Measurements from ENCODE around the gene IP6K1.

IP6K1 gene

DNA sequence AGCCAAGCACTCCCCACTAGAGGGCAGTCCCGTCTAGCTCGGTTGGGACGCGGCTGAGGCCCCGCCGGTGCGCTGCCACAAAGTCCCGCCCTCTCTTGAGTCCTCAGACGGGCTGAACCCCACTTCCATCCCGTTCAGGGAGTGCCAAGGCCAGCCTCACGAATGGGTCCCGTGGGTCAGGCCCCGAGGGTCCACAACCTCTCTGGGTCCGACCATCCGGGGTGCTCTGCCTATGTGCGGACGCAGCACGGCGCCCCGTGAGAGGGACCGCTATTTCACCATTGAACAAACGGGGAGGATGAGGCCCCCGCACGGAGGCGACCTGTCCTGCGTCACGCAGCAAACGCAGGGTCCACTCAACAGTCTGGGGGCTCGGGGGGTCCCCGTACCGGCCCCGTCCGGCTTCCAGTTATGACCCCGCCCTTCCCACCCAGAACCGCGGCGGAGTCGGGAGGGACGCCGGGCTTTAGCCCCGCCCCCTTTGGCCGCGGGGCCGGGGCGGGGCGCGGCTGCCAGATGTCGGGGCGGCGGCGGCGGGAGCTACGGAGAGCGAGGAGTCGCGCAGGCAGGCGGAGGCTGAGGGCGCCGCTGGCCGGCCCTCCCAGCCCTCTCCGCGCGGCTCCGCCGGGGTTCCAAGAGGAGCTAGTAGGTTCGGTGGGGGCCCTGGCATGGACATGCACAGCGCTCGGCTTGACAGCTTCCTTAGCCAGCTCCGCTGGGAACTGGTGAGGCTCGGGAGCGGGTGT, 16.6 kb upstream of the IP6K1 start, which contains the start of gene INKA1:
Gene INKA1 (plus strand): TSS at position 543 of the 746 bp plus-strand sequence. CDS start 132 bp downstream, at position 675.
- TF ChIP-seq GATA3 (IDR thresholded peaks at IDR 0.05; ENCODE audit: low read depth, low read length): no peak
- no peak for TF ChIP-seq GATA2 (IDR thresholded peaks at IDR 0.05; ENCODE audit: low read depth, low read length)

DNA sequence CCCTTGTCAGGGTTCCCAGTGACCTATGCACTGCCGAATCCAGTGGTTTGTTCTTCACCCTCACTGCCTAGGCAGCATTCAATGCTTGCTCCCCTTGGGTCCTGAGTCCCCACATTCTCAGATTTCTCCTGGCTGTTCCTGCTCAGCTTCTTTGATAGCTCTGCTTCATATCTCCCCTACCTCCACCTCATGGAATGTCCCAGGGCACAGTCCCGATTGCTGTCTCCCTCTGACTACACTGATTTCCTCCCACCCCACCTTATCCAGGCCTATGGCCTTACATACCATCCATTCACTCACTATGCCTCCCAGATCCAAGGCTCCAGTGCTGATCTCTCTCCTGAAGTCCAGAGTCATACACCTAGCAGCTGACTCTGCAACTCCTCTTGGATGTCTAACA, 14.8 kb upstream of the IP6K1 start:
- TF ChIP-seq GATA2 (IDR thresholded peaks at IDR 0.05; ENCODE audit: low read depth, low read length) (no peak), GATA3 (IDR thresholded peaks at IDR 0.05; ENCODE audit: low read depth, low read length) (no peak)

DNA sequence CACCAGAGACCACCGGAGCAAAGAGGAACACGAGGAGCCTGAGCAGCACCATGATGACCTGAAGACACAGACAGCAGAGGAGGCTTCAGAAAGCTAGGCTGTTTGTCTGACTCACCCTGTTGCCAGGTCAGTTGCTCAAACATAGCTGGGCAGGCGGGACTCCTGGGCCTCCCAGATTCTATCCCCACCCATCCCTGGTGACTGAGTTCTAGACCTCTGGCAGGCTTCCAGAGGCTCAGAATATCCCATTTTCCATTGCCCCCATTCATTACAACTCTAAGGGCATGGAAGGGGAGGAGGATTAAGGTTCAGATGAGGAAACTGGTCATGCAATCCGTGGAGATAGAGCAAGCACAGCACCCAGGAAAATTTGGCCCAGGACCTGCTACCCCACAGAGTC, 13.4 kb upstream of the IP6K1 start, which contains the start of gene CDHR4:
Gene CDHR4 (minus strand): TSS at position 113 of the 400 bp plus-strand sequence. CDS start 61 bp downstream, at position 52.
- TF ChIP-seq GATA2 (IDR thresholded peaks at IDR 0.05; ENCODE audit: low read depth, low read length) (no peak), GATA3 (IDR thresholded peaks at IDR 0.05; ENCODE audit: low read depth, low read length) (no peak)

DNA sequence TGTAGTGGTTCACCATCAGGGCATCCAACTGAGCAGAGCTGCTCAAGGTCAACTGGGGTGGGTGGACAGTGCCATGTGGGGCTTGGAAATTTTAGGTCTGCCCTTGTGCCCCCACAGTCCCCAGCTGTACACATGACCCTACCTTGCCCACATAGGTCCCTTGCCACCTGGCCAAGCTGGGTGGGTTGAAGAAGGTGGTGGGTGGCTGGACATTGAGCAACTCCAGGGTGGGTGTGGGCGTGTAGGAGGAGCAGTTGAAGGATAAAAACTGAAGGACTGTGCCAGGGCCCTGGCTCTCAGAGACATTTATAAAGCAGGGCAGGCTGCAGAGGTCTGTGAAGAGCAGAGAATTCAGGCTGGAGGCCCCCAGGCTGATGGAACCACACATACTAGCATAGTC, 12.8 kb upstream of the IP6K1 start:
- TF ChIP-seq GATA2 (IDR thresholded peaks at IDR 0.05; ENCODE audit: low read depth, low read length): no peak
- no peak for TF ChIP-seq GATA3 (IDR thresholded peaks at IDR 0.05; ENCODE audit: low read depth, low read length)

DNA sequence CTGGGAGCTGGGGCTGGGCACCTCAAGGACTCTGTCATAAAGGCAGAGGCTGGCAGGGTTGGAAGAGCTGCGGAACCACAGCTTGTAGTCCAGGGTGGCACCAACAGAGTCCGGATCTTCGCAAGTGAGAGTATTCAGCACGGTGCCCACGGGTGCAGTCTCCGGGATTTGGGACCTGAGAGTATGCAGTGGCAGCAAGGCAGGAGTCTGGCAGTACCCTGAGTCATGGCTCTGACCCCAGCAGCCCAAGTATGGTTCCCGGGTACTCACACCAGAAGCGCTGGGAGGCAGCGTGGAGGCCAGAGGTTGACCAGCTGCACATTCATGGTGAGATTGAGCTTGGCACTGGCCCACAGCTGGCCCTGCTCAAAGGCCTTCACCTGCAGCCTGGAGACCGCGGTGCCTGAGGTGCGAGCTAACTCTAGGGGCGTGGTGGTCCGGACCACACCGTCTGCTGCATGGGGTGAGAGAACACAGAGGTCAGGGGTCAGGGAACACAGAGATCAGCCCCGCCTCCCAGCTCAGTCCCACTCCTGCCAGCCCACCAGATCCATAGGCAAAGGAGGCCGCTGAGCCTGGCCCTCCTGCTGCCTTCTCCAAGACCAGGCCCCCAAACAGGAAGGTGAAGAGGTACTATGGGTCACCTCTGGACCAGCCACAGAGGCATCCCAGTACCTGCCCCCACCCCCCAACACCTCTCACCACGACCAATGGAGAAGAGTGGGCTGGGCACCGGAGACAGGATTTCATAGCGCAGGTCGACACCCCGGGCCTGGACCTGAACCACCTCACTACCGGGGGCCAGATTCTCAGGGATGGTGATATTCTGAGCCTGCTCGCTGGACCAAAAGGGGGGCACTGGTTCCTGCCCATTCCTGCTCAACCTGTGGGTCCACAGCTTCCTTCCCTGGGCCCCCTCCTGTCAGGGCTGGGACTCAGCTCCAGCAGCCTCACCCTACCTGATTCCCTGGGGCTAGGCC, 8.9 kb upstream of the IP6K1 start:
- TF ChIP-seq GATA3 (IDR thresholded peaks at IDR 0.05; ENCODE audit: low read depth, low read length): no peak
- TF ChIP-seq GATA2 (IDR thresholded peaks at IDR 0.05; ENCODE audit: low read depth, low read length): no peak

DNA sequence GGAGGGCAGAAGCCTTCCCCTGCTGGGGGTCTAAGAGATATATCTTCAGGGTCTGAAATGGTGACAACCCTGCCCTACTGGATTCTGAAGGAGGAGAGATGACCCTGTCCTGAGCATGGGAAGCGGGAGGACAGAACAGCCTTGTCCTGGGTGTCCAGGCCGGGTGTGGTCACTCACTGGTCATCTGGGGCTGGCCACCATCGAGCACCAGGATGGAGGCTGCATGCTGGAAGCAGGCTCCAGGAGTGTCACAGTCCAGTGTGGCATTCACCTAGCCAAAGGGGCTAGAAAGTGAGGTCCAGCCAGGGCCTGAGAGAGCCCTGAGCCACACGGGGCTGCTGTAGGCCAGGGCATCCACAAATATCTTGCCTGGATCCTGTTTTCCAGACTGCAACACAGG, 8.1 kb upstream of the IP6K1 start:
- TF ChIP-seq GATA3 (IDR thresholded peaks at IDR 0.05; ENCODE audit: low read depth, low read length) (no peak), GATA2 (IDR thresholded peaks at IDR 0.05; ENCODE audit: low read depth, low read length) (no peak)

DNA sequence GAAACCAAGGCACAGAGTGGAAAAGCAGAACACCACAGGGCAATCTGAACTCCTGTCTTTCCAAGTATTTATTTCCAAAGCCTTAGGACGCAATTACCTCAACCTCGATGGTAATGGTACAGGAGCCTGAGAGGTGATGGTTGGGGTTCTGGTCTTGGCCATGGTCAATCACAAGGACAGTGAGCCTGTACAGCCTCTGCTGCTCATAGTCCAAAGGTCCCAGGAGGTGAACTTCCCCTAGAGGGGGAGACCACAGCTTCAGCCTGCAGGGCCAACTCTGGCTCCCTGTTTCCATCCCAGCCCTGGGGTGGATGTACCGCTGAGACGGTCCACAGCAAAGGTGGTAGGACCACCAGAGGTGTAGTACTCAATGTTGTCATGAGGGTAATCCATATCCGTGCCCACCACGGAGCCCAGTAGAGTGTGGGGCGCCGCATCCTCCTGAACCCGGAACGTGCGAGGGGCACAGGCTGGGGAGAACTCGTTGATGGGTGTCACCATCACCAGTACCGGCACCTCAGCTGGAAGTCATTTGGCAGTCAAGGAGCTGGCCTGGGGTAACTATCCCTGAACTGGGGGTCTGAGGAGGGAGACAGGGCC, 7.2 kb upstream of the IP6K1 start:
- TF ChIP-seq GATA3 (IDR thresholded peaks at IDR 0.05; ENCODE audit: low read depth, low read length): no peak
- TF ChIP-seq GATA2 (IDR thresholded peaks at IDR 0.05; ENCODE audit: low read depth, low read length): no peak

DNA sequence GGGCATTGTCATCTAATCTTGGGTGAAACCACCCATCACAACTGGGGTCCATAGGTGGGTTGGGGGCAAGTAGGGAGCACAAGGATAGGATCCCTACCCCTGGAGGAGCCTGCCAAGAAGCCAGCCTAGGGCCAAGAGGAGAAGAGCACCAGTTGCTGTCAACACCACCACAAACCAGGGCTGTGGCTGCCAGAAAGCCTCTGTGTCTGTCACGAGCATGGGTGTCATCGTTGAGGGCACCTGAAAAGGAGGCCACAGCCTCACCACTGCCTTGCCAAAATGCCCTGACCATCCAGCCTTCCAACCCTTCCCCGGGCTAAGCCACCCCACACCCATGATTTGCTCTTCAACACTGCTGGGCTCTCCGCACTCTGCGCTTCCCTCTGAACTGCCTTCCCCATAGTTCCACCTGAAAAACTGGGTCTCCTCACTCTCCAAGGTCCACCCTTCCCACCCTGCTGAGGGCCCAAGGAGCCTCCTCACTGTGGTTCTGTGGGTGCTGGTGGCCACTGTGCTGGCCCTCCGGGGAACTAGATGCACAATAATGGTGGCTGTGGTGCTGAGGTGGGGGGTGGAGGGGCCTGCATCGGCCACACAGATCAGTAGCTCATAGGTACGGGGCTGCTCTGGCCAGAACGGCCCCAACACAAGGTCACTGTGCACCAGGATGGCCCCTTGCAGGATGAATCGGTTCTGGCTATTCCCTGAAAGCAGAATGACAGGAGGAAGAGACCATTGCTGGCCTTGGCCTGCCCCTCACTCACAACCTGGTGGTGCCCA, 6.2 kb upstream of the IP6K1 start:
- TF ChIP-seq GATA3 (IDR thresholded peaks at IDR 0.05; ENCODE audit: low read depth, low read length) (no peak), GATA2 (IDR thresholded peaks at IDR 0.05; ENCODE audit: low read depth, low read length) (no peak)

DNA sequence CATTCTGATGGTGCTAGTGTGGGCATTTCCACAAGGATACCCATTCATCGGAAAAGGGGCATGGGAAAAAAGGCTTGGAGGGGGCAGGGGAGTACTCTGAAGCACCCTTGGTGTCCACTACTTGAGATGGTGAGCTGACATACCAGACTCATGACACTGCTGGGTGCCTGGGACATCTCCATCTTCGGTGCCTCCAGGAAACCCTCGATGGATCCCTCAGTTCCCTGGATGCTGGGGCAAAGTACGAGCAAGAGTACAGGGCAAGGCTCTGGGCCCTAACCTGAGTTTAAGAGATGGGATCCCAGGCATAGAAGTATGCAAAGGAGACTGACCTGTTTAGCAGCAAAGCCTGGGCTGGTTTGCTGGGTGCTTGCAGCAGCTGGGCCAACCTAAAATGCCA, 5.2 kb upstream of the IP6K1 start:
- no peak for TF ChIP-seq GATA3 (IDR thresholded peaks at IDR 0.05; ENCODE audit: low read depth, low read length)

DNA sequence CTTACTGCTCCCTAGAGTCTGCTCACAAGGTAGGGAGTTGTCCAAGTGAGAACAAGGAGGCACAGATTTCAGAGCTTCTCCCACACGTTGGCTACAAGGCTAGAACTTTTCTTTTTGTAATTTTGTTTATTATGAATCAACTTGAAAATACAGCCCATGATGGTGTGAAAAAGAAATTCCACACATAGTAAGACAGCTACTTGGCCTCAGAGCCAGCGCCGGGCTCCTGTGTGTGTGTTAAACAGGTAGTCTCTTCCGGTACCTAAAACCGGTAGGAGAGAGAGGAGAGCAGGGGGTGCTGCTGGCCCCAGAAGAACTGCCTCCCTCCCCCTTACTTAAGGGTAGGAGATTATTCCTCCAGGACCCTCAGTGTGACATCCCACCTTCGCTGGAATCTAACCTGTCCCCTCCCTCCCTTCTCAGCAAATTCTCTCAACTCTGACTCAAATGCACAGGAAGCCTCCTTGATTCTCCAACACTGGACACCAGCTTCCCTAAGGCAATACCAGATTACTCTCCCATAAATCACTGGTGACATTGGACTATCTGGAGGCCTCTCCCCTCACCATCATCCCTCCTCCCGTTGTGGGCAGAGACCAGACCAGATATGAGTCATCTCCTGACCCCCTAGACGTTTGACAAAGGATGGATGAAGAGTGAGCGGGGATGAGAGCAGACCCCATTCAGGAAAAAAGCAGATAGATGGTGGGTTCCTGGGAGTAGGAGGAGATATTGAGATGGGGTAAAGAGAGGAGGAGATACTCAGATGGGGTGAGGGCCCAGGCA, 4.5 kb upstream of the IP6K1 start:
- TF ChIP-seq GATA2 (IDR thresholded peaks at IDR 0.05; ENCODE audit: low read depth, low read length): no peak
- no peak for TF ChIP-seq GATA3 (IDR thresholded peaks at IDR 0.05; ENCODE audit: low read depth, low read length)

DNA sequence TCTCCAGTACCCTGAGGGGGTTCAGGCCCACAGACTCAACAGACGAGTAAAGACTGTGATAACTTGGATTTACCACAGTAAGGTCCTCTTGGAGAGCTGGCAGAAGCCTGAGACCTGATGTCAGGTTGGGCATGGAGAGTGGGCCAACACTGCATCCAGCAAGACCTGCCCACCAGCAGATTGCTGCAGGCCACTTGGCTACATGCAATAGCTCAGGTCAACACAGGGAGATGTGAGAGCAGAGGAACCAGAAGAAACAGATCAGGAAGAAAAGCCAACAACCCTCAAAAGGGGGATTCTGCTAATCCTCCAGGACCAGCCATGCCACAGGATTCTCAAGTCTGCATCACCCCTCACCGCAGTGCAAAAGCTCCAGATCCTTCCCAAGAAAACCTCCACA, 1.7 kb upstream of the IP6K1 start:
- no peak for TF ChIP-seq GATA3 (IDR thresholded peaks at IDR 0.05; ENCODE audit: low read depth, low read length)
- TF ChIP-seq GATA2 (IDR thresholded peaks at IDR 0.05; ENCODE audit: low read depth, low read length): no peak

DNA sequence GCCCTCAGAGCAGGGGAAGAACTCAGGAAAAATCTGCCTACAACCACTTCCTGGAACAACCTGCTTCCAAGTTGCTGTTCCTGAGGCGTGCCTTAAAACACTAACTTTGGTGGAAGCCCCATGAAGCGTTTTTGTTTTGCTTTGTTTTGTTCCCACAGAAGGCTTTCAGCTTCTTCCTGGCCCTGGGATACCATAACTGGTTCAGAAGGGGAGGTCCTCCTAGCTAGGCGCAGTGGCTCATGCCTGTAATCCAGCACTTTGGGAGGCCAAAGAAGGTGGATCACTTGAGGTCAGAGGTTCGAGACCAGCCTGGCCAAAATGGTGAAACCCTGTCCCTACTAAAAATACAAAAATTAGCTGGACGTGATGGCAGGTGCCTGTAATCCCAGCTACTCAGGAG, 1.2 kb upstream of the IP6K1 start:
- TF ChIP-seq GATA2 (IDR thresholded peaks at IDR 0.05; ENCODE audit: low read depth, low read length) (no peak), GATA3 (IDR thresholded peaks at IDR 0.05; ENCODE audit: low read depth, low read length) (no peak)

DNA sequence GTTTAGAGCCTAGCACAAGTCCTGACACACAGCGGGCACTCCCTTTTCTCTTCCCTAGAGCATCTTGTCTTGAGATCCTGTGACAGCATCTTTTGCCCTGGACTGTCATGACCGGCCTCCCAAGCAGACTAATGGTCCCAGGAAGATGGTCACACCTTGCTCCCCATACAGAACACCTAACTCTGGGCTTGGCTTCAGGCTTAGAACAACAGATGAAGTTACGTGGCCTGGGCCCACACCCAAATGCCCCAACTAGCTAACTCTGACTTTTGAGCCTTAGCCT, 781 bp upstream of the IP6K1 start:
- TF ChIP-seq GATA3 (IDR thresholded peaks at IDR 0.05; ENCODE audit: low read depth, low read length) (no peak), GATA2 (IDR thresholded peaks at IDR 0.05; ENCODE audit: low read depth, low read length) (no peak)
